ENCODE measurements around the gene GUSB. TPM values are rescaled to one million over a fixed set of nuclear protein-coding genes. Genes with fewer than 3 reads are reported as not detected.
"Not testable (repeated sequence)": the region's sequence is repeated elsewhere in the genome, so short reads cannot be mapped to it uniquely, and the experiment has no call there.

The GUSB gene
- total RNA-seq, 1 experiment from 2014 or later: 62.0 TPM

- H3K4me1 ChIP-seq (ENCODE audit: insufficient read depth, low read length): no peaks in the 10 kb centered on the region
Observed at GRCh38 chr7:66007232-66007631, 25.2 kb upstream of the GUSB start.

GRCh38 chr7:66005115-66005671 lies 23.2 kb upstream of the GUSB start:
- H3K56ac ChIP-seq (ENCODE audit: insufficient read length, low read depth, low read length); H4K91ac ChIP-seq (ENCODE audit: insufficient read length, low read depth, low read length): not testable (repeated sequence)
- WGBS (ENCODE audit: extremely low coverage, insufficient read length, low lambda C conversion rate): no CpG with 5 or more reads among the region's 8 CpGs

More at GRCh38 chr7:66007232-66007631, 25.2 kb upstream of the GUSB start:
- Histone ChIP-seq H3K27me3 (ENCODE audit: insufficient read depth, low read length) (no peaks in the 10 kb centered on the region), H3K79me1 (ENCODE audit: insufficient read depth, low read depth, low read length, poor library complexity, severe bottlenecking) (no peaks in the 10 kb centered on the region), H3K23ac (ENCODE audit: insufficient read length, low read depth, low read length) (no peak overlapping the region), H3K9me3 (ENCODE audit: control insufficient read depth, low read depth, low read length) (no peaks in the 10 kb centered on the region), H3K23me2 (ENCODE audit: insufficient read length, low read depth, low read length, poor library complexity, severe bottlenecking) (no peaks in the 10 kb centered on the region), H4K5ac (ENCODE audit: insufficient read length, low read depth, low read length) (no peak overlapping the region), H3K18ac (ENCODE audit: insufficient read length, low read depth, low read length) (no peak overlapping the region), H3K4ac (ENCODE audit: low read depth, low read length) (no peak overlapping the region), H4K20me1 (ENCODE audit: control insufficient read depth, insufficient read depth, insufficient read length) (no peaks in the 10 kb centered on the region), H2AK5ac (ENCODE audit: insufficient read length, low read length) (no peak overlapping the region), H2BK12ac (ENCODE audit: insufficient read length, low read depth, low read length) (no peak overlapping the region), H4K91ac (ENCODE audit: insufficient read length, low read depth, low read length) (no peak overlapping the region), H3K56ac (ENCODE audit: insufficient read length, low read depth, low read length) (no peak overlapping the region), H2BK20ac (ENCODE audit: low read depth, low read length, poor library complexity, severe bottlenecking) (no peak overlapping the region), H3K14ac (ENCODE audit: insufficient read depth, low read length) (no peak overlapping the region), H4K8ac (replicated peaks; ENCODE audit: insufficient read length, low read depth, low read length) (no peak overlapping the region), H2BK120ac (ENCODE audit: low read depth, low read length, poor library complexity, severe bottlenecking) (no peak overlapping the region), H2BK5ac (ENCODE audit: insufficient read length, low read length) (no peak overlapping the region), H2BK15ac (ENCODE audit: low read depth, low read length) (no peak overlapping the region), H3K4me2 (ENCODE audit: insufficient read depth, insufficient read length, low read length) (no peak overlapping the region), H3K27ac (ENCODE audit: insufficient read length, low read depth, low read length) (no peak overlapping the region), H3K9ac (ENCODE audit: extremely low read depth, insufficient read length, low read length) (no peak overlapping the region), H2AFZ (ENCODE audit: low read length) (no peak overlapping the region), H3T11ph (ENCODE audit: low read length) (no peak overlapping the region), H3K79me2 (ENCODE audit: insufficient read depth, low read length) (no peaks in the 10 kb centered on the region)
- Mint-ChIP-seq H3K4me3 (no peak overlapping the region), H3K27ac (no peak overlapping the region), H3K36me3 (ENCODE audit: insufficient read depth in 1 of 3, low read depth in 3 of 3) (no peaks in the 10 kb centered on the region), H3K9me3 (no peaks in the 10 kb centered on the region), H3K4me1 (peaks cover 0 to 5% of the 10 kb centered on the region in 2 experiments; a peak in 1 of 4 replicates), H3K27me3 (ENCODE audit: low read depth) (peaks cover under 1% of the 10 kb centered on the region; the same call in 1 of the 2 replicates)
- DNase-seq: no peak
- no peak for TF ChIP-seq CTCF (conservative IDR thresholded peaks at IDR 0.05)
- WGBS (ENCODE audit: extremely low coverage, insufficient read length, low lambda C conversion rate): no CpG with 5 or more reads among the region's 6 CpGs

More at GRCh38 chr7:66005115-66005671, 23.2 kb upstream of the GUSB start:
- not testable (repeated sequence) for H3K4me2 ChIP-seq (ENCODE audit: insufficient read depth, insufficient read length, low read length); H3K27me3 Mint-ChIP-seq (ENCODE audit: low read depth); H2BK12ac ChIP-seq (ENCODE audit: insufficient read length, low read depth, low read length); H3K79me2 ChIP-seq (ENCODE audit: insufficient read depth, low read length); H3K4me3 Mint-ChIP-seq; H4K5ac ChIP-seq (ENCODE audit: insufficient read length, low read depth, low read length); H2AK5ac ChIP-seq (ENCODE audit: insufficient read length, low read length); H3K27me3 ChIP-seq (ENCODE audit: insufficient read depth, low read length); H2BK20ac ChIP-seq (ENCODE audit: low read depth, low read length, poor library complexity, severe bottlenecking); DNase-seq; H3K4me1 Mint-ChIP-seq; H4K8ac ChIP-seq (replicated peaks; ENCODE audit: insufficient read length, low read depth, low read length); H4K20me1 ChIP-seq (ENCODE audit: control insufficient read depth, insufficient read depth, insufficient read length); H3K23me2 ChIP-seq (ENCODE audit: insufficient read length, low read depth, low read length, poor library complexity, severe bottlenecking); H2BK120ac ChIP-seq (ENCODE audit: low read depth, low read length, poor library complexity, severe bottlenecking); H3K9me3 ChIP-seq (ENCODE audit: control insufficient read depth, low read depth, low read length); H3K4ac ChIP-seq (ENCODE audit: low read depth, low read length); H2AFZ ChIP-seq (ENCODE audit: low read length); H3K4me1 ChIP-seq (ENCODE audit: insufficient read depth, low read length); H3K9me3 Mint-ChIP-seq; H3K27ac ChIP-seq (ENCODE audit: insufficient read length, low read depth, low read length); H3K79me1 ChIP-seq (ENCODE audit: insufficient read depth, low read depth, low read length, poor library complexity, severe bottlenecking); H3K18ac ChIP-seq (ENCODE audit: insufficient read length, low read depth, low read length); H2BK15ac ChIP-seq (ENCODE audit: low read depth, low read length); H2BK5ac ChIP-seq (ENCODE audit: insufficient read length, low read length); H3K14ac ChIP-seq (ENCODE audit: insufficient read depth, low read length); H3K23ac ChIP-seq (ENCODE audit: insufficient read length, low read depth, low read length); H3K36me3 Mint-ChIP-seq (ENCODE audit: insufficient read depth in 1 of 3, low read depth in 3 of 3); H3K9ac ChIP-seq (ENCODE audit: extremely low read depth, insufficient read length, low read length); H3T11ph ChIP-seq (ENCODE audit: low read length)
- 0 out of 7 replicates have a peak overlapping the region, but pooled peaks of 1 of the 3 experiments have one; percentile 50 for H3K27ac Mint-ChIP-seq
